Activated CD4-positive, alpha-beta T cell treated with anti-CD3 and anti-CD28 coated beads, Interleukin-2, amount 10 ng/mL, durations not matched to agents 7 days and 5 days (primary cell): ENCODE measurements around the gene ITSN1. TPM values are rescaled to one million over a fixed set of nuclear protein-coding genes. Genes with fewer than 3 reads are reported as not detected.
"Not testable (repeated sequence)": the region's sequence is repeated elsewhere in the genome, so short reads cannot be mapped to it uniquely, and the experiment has no call there.

Experiments
- CTCF ChIA-PET: fragments of 350-600 bp; sonication (Branson Sonifier 250); formaldehyde crosslinking; loops from one replicate; lab custom pipeline; 2021; ENCODE audit warnings: antibody characterized with exemption; lab: Charles Lee
- POLR2A ChIA-PET: fragments of 350-600 bp; sonication (Branson Sonifier 250); formaldehyde crosslinking; loops from one replicate; lab custom pipeline; 2021; ENCODE audit warnings: antibody characterized with exemption; lab: Charles Lee
- DNase-seq: peaks from one replicate; pipeline ENCODE4 v3.0.0-alpha.2; 2020
- H3K27ac Mint-ChIP-seq: one replicate; pipeline ENCODE4 v1.8.0; 2021; ENCODE audit warnings: mild to moderate bottlenecking, moderate library complexity, mixed read lengths
- H3K27me3 Mint-ChIP-seq: one replicate; pipeline ENCODE4 v1.8.0; 2021; ENCODE audit warnings: mixed read lengths
- H3K36me3 Mint-ChIP-seq: one replicate; pipeline ENCODE4 v1.8.0; 2021; ENCODE audit warnings: low read depth, mixed read lengths
- H3K4me1 Mint-ChIP-seq: one replicate; pipeline ENCODE4 v1.8.0; 2021; ENCODE audit warnings: mixed read lengths
- H3K4me3 Mint-ChIP-seq: one replicate; pipeline ENCODE4 v1.8.0; 2021; ENCODE audit warnings: mild to moderate bottlenecking, moderate library complexity, mixed read lengths
- H3K9me3 Mint-ChIP-seq: one replicate; pipeline ENCODE4 v1.8.0; 2021; ENCODE audit warnings: mixed read lengths
- total RNA-seq, 2 experiments: library from RNA; stranded (reverse); gene quantifications; one replicate each; pipeline ENCODE4 v1.2.3, GENCODE V29; 2021

Gene ITSN1
- total RNA-seq, 2 experiments from 2014 or later: 3.0 to 3.3 TPM

DNA sequence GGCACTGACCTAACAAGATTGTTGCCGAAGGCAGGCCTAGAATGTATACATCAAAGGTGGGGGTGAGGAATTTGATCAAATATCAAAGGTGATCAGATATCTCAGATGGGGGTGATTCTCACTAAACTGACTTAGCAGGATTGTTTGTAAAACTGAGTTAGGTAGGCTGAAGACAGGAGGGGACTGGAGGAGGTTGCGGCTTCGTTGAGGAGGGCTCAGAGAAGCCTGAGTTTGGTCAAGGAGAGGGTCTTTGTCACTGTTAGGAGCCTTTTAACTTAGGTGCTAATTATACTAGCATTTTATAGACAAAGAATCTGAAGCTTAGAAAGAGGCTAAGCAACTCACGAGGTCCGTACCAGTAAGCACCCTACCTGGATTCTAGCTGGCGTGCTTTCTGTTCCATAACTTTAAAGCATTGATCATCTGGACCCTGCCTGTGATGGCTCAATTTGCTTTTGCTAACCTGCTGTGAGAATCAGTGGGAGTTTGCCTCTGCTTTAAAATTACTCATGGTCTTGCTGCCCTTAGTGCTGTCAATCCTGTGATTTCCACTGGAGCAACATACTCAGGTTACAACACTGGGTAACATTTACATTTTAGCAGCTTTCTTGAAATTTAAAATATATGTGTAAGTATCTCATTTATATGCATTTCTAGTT lies 49.8 kb downstream of the ITSN1 start:
- no peak overlapping the region for H3K4me3 Mint-ChIP-seq
- H3K36me3 Mint-ChIP-seq: no peaks in the 10 kb centered on the region
- H3K27ac Mint-ChIP-seq: no peak overlapping the region
- H3K27me3 Mint-ChIP-seq: peaks cover 2% of the 10 kb centered on the region
- no peaks in the 10 kb centered on the region for H3K9me3 Mint-ChIP-seq
- no peaks in the 10 kb centered on the region for H3K4me1 Mint-ChIP-seq
- POLR2A ChIA-PET: no interaction called here
- no peak for DNase-seq
- CTCF ChIA-PET: no interaction called here

DNA sequence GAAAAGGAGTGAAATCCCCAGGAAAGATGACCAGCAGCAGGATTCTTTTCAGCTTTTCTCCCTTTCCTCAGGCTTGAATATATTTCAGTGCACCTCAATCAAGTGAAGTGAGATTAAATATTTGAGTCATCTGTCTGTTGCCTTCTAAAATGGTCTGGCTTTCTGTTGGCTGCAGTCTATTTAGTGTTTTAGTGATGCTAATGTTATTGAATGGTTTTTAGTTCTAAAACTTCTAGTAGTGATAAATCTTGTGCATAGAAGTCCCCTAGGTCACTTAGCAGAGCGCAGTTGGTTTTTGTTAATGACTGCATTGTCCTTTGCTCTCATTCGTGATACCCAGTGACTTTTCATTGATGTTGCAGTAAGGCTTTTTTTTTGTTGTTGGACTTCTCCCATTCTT lies 53.5 kb downstream of the ITSN1 start:
- no peaks in the 10 kb centered on the region for H3K4me1 Mint-ChIP-seq
- H3K4me3 Mint-ChIP-seq: no peak overlapping the region
- CTCF ChIA-PET: no interaction called here
- peaks cover 5% of the 10 kb centered on the region for H3K27me3 Mint-ChIP-seq
- POLR2A ChIA-PET: no interaction called here
- DNase-seq: no peak
- no peak overlapping the region for H3K27ac Mint-ChIP-seq
- no peaks in the 10 kb centered on the region for H3K36me3 Mint-ChIP-seq
- H3K9me3 Mint-ChIP-seq: no peaks in the 10 kb centered on the region

DNA sequence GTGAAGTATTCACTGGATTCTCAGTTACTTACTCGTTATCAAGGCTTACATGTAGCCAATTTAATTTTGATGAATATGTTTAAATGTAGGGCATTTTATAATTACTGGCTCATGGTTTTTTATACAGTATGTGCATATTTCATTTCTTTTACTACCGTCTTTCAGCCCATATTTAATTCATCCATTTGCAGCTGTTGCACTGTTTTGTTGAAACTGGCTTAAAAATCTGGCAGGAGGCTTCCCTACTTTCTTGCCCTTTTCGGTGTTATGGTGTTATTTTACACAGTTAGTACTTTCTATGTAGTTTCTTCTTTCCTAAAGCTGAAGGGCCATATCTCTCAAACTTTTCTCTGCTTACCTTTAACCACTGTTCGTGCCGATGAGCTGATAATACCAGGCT lies 54.2 kb downstream of the ITSN1 start:
- ChIA-PET POLR2A (no interaction called here), CTCF (interaction anchor here (0.6 kb wide), 1 partner anchor 28 kb away, joined by 3 read pairs; no protein-coding TSS in a partner anchor)
- no peak overlapping the region for H3K27ac Mint-ChIP-seq
- DNase-seq: no peak
- H3K36me3 Mint-ChIP-seq: no peaks in the 10 kb centered on the region
- no peaks in the 10 kb centered on the region for H3K9me3 Mint-ChIP-seq
- peaks cover 5% of the 10 kb centered on the region for H3K27me3 Mint-ChIP-seq
- no peaks in the 10 kb centered on the region for H3K4me1 Mint-ChIP-seq
- H3K4me3 Mint-ChIP-seq: no peak overlapping the region

DNA sequence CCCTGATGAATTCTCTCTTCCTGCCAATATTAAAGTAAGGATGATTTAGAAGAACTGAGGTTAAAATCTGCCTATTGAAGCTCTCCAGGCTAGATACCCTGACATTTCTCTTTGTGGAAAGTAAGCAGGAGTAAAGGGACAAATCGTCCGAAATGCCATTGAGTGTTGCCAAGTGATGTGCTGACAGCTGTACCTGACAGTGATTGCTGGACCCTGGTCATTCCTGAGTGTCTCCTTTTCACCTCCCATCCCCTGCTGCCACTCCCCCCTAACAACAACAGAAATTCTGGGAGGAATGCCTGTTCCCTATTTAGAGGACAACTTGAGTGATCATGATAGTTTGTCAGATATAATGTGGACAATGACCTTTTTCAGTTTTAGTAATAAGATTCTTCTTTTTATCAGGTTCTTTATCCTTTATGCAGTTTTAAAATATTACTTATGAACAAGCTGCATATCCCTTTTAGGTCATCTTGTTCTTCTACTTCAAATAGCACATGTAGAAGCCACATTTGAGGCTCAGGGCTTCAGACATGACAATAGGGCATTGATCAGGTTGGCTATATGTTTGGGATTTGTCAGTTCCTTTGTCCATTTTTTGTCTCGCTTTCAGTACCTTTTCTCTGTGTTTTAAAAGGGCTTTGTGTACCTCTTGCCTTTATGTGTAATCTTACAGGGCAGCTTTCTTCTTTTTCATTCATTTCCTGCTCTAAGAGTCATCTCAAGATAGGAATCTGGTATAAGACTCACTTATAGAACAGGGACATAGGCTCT lies 56.0 kb downstream of the ITSN1 start:
- Mint-ChIP-seq H3K4me3 (no peak overlapping the region), H3K27ac (no peak overlapping the region), H3K9me3 (no peaks in the 10 kb centered on the region), H3K27me3 (peaks cover 5% of the 10 kb centered on the region), H3K4me1 (no peaks in the 10 kb centered on the region), H3K36me3 (no peaks in the 10 kb centered on the region)
- ChIA-PET POLR2A (no interaction called here), CTCF (no interaction called here)
- no peak for DNase-seq

DNA sequence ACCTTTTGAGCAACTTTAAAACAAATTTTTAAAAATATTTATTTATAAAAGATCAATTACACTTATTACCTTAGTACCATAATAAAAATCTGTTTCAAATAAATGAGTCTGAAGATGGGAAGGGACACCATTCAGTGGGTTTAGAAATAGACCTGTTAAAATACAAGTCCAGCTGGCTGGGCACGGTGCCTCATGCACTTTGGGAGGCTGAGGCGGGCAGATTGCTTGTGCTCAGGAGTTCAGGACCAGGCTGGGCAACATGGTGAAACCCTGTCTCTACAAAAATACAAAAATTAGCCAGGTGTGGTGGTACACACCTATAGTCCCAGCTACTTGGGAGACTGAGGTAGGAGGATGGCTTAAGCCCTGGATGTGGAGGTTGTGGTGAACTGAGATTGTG lies 57.0 kb downstream of the ITSN1 start:
- no peaks in the 10 kb centered on the region for H3K36me3 Mint-ChIP-seq
- H3K4me3 Mint-ChIP-seq: no peak overlapping the region
- H3K9me3 Mint-ChIP-seq: no peaks in the 10 kb centered on the region
- H3K4me1 Mint-ChIP-seq: peaks cover 9% of the 10 kb centered on the region
- H3K27ac Mint-ChIP-seq: no peak overlapping the region
- ChIA-PET CTCF (no interaction called here), POLR2A (no interaction called here)
- peaks cover 5% of the 10 kb centered on the region for H3K27me3 Mint-ChIP-seq
- no peak for DNase-seq

DNA sequence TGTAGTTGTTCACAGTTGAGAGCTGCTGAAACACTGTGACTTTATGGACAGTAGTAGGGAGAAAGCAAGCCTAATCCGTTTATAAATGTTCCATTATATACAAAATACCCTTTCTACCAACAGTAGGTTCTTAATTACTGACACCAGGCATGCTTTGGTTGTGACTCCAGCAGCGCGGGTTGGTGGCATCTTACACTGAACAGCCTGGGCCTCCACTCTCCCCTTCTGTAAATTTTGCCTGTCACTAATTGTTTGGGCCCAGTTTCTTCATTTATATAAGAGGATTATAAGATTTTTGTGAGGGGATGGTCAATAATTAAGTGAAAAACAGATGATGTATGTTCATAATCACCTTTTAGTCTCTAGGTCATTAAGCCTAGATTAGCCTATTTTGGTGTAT lies 58.2 kb downstream of the ITSN1 start:
- Mint-ChIP-seq H3K4me1 (peaks cover 10% of the 10 kb centered on the region), H3K4me3 (no peak overlapping the region), H3K36me3 (no peaks in the 10 kb centered on the region), H3K27ac (no peak overlapping the region), H3K9me3 (no peaks in the 10 kb centered on the region), H3K27me3 (peaks cover 5% of the 10 kb centered on the region)
- no peak for DNase-seq
- ChIA-PET CTCF (interaction anchor here (0.7 kb wide), 1 partner anchor 587 kb away, joined by 3 read pairs; no protein-coding TSS in a partner anchor), POLR2A (no interaction called here)

DNA sequence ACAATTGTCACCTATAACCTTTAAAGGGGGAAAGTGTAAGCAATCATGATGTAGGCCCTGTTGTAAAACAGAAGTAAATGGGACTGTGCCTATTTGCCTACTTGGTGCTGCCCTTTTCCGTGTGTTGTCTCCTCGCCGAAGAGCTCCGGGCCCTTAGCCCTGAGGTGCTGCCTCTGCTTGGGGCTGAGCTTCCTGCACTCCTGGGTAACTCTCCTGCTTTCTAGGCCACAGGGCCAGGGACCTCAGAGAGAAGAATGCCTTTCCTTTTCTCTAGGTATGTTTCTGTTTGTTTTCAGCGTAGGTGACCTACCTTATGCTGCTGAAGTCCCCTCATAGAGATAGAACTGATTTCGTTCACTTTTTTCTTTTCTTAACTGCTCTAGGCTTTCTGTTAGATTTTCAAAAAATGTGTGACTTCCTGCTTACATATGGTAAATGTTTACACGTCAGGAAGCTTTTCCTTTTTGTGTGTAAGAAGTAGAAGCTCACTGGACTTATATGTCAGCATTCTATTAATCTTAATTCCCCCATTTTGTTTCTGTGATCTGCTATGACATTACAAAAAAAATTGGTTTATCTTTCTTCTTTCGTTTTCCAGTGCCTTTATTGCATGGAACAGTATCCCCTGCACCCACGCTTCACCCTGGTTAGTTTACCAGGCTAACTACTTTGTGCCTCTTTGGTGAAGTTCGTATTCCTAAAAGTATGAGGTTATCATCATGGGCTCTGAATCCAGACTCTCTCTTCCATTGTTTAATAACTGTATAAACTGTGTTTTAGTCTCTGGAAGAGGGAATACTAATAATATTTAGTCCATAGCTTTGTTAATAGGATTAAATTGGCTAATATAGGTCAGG lies 61.7 kb downstream of the ITSN1 start:
- Mint-ChIP-seq H3K4me1 (peaks cover 10% of the 10 kb centered on the region), H3K27me3 (no peaks in the 10 kb centered on the region), H3K4me3 (peak overlapping the region; percentile 26), H3K36me3 (no peaks in the 10 kb centered on the region), H3K9me3 (peaks cover 7% of the 10 kb centered on the region), H3K27ac (peak overlapping the region; percentile 79)
- no peak for DNase-seq
- ChIA-PET CTCF (interaction anchor here (0.9 to 1.3 kb wide), 3 partner anchors 95 to 597 kb away, joined by 3 to 5 read pairs (median 3); no protein-coding TSS in a partner anchor), POLR2A (no interaction called here)

DNA sequence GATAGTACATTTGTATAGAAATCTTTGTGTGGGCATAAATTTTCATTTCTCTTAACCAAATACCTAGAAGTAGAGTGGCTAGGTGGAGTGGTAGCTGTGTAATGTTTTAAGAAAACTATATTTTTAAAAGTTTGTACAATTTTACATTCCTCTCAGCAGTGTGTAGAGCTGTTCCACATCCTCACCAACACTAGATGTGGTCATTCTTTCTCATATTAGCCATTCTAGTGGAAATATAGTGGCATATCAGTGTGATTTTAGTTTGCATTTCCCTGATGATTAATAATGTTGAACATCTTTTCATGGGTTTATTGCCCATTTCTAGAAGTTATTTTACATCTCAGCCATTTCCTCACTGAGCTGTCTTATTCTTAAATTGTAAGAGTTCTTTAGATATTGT lies 65.5 kb downstream of the ITSN1 start:
- H3K4me1 Mint-ChIP-seq: peaks cover 10% of the 10 kb centered on the region
- DNase-seq: no peak
- H3K27ac Mint-ChIP-seq: no peak overlapping the region
- CTCF ChIA-PET: interaction anchor here (0.7 to 1.2 kb wide), 2 partner anchors 175 to 666 kb away, joined by 3 read pairs; no protein-coding TSS in a partner anchor
- no peak overlapping the region for H3K4me3 Mint-ChIP-seq
- no peaks in the 10 kb centered on the region for H3K27me3 Mint-ChIP-seq
- H3K9me3 Mint-ChIP-seq: peaks cover 10% of the 10 kb centered on the region
- POLR2A ChIA-PET: no interaction called here
- H3K36me3 Mint-ChIP-seq: no peaks in the 10 kb centered on the region

DNA sequence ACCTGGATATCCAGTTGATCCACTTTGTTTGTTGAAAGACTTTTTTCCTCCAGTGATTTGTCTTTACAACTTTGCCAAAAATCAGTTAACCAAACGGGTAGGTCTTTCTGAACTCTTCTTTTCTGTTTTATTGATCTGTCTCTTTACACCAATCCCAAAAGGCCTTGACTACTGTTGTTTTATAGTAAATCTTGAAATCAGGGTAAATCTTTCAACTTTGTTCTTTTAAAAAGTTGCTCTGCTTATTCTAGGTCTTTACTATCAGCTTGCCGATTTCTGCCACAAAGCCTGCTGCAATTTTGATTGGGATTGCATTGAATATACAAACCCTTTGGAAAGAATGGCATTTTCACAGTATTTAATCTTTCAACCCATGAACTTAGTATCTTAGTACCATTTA lies 66.6 kb downstream of the ITSN1 start:
- ChIA-PET POLR2A (no interaction called here), CTCF (no interaction called here)
- H3K36me3 Mint-ChIP-seq: no peaks in the 10 kb centered on the region
- peaks cover 10% of the 10 kb centered on the region for H3K9me3 Mint-ChIP-seq
- H3K4me3 Mint-ChIP-seq: no peak overlapping the region
- H3K27me3 Mint-ChIP-seq: no peaks in the 10 kb centered on the region
- H3K4me1 Mint-ChIP-seq: peaks cover 5% of the 10 kb centered on the region
- H3K27ac Mint-ChIP-seq: no peak overlapping the region
- no peak for DNase-seq

DNA sequence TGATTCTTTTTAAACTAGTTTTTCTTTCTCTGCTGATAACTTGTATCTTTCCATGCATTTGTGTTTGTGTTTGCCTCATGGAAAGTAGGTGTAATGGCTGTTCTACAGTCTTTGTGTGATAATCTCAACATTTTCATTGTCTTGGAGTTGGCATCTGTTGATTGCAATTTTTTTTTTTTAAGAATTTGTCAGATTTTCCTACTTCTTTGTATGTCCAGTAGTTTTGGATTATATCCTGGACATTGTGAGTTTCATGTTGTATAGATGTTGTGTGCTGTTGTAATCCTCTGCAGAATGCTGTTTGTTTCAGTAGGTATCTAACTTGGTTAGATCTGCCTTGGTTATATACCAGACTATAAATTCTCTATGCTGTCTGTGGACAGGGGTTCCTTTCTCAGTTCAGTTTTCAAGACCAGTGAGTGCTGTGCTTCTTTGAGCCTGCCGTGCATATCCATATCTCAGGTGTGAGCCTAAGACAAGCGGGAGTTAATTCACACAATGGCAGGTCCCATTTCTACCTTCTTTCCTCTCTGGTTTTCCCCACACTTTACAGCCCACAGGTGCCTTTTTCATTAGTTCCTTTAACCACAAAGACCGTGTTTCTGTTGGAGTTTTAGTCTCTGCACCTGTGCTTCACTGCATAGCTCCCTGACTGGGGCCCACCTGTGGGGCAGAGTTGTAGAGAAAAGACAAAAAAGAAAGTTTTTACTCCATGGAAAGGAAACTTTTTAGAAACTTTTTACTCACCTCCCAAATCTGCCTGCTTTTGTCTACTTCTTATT lies 69.9 kb downstream of the ITSN1 start:
- Mint-ChIP-seq H3K27ac (no peak overlapping the region), H3K36me3 (no peaks in the 10 kb centered on the region), H3K9me3 (peaks cover 10% of the 10 kb centered on the region), H3K4me1 (peaks cover 2% of the 10 kb centered on the region), H3K4me3 (no peak overlapping the region), H3K27me3 (no peaks in the 10 kb centered on the region)
- no peak for DNase-seq
- CTCF ChIA-PET: no interaction called here
- POLR2A ChIA-PET: no interaction called here

DNA sequence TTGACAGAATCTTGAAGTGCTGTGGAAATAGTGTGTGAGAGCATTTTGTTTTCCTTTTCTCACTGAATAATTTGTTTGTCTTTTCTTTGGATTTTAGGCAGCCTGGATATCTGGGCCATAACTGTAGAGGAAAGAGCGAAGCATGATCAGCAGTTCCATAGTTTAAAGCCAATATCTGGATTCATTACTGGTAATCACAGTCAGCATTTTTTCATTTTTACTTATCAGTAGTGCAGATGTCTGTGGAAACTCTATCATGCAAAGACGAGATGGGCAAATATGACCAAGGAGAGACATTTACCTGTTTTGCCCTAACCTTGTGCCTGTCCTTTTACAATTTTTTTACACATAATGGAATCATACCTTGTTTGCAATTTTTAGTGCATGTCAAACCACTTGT lies 78.8 kb downstream of the ITSN1 start:
- ChIA-PET POLR2A (no interaction called here), CTCF (interaction anchor here (0.6 kb wide), 2 partner anchors 480 to 869 kb away, joined by 3 to 8 read pairs; no protein-coding TSS in a partner anchor)
- H3K4me1 Mint-ChIP-seq: peaks cover 2% of the 10 kb centered on the region
- no peaks in the 10 kb centered on the region for H3K36me3 Mint-ChIP-seq
- H3K4me3 Mint-ChIP-seq: no peak overlapping the region
- H3K27me3 Mint-ChIP-seq: no peaks in the 10 kb centered on the region
- DNase-seq: no peak
- no peak overlapping the region for H3K27ac Mint-ChIP-seq
- H3K9me3 Mint-ChIP-seq: no peaks in the 10 kb centered on the region

DNA sequence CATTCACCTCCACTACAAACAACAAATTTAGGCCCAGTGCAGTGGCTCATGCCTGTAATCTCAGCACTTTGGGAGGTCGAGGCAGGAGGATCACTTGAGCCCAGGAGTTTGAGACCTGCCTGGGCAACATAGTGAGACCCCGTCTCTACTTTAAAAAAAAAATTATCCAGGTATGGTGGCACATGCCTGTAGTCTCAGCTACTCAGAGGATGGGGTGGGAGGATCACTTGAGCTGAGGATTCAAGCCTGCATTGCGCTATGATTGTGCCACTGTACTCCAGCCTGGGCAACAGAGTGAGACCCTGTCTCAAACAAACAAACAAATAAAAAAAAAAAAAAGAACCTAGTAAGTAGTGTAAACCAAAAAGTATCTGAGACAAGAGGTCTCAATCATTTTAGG lies 86.8 kb downstream of the ITSN1 start:
- DNase-seq, H3K9me3 Mint-ChIP-seq, H3K36me3 Mint-ChIP-seq, H3K27ac Mint-ChIP-seq, POLR2A ChIA-PET, H3K27me3 Mint-ChIP-seq, H3K4me3 Mint-ChIP-seq, H3K4me1 Mint-ChIP-seq: not testable (repeated sequence)
- CTCF ChIA-PET: interaction anchor here (1.2 kb wide), 1 partner anchor 12 kb away, joined by 3 read pairs; no protein-coding TSS in a partner anchor
